H9 (cell line): Measurements from ENCODE around the gene NEB. TPM values are rescaled to one million over a fixed set of nuclear protein-coding genes. Genes with fewer than 3 reads are reported as not detected.

Experiments
- DNase-seq: peaks from one replicate; pipeline ENCODE4 v3.0.0-alpha.2; 2017
- H2AFZ ChIP-seq: one replicate; pipeline ENCODE4 v1.6.1; 2013; ENCODE audit warnings: mild to moderate bottlenecking, low read length, control low read depth, moderate library complexity
- H2AK5ac ChIP-seq: 2 replicates; pipeline ENCODE4 v1.6.1; 2013; ENCODE audit warnings: low read length, control low read depth, mixed read lengths; ENCODE audit not compliant: insufficient read length
- H2BK120ac ChIP-seq: one replicate; pipeline ENCODE4 v1.6.1; 2013; ENCODE audit warnings: low read depth, mild to moderate bottlenecking, low read length, control low read depth, inconsistent platforms; ENCODE audit not compliant: poor library complexity, severe bottlenecking
- H2BK12ac ChIP-seq: 2 replicates; pipeline ENCODE4 v1.6.1; 2013; ENCODE audit warnings: low read length, control low read depth, mixed read lengths, low read depth; ENCODE audit not compliant: insufficient read length
- H2BK15ac ChIP-seq: 2 replicates; pipeline ENCODE4 v1.6.1; 2013; ENCODE audit warnings: low read depth, low read length, control low read depth
- H2BK20ac ChIP-seq: one replicate; pipeline ENCODE4 v1.6.1; 2013; ENCODE audit warnings: low read depth, mild to moderate bottlenecking, low read length, control low read depth, inconsistent platforms; ENCODE audit not compliant: poor library complexity, severe bottlenecking
- H2BK5ac ChIP-seq: 2 replicates; pipeline ENCODE4 v1.6.1; 2013; ENCODE audit warnings: low read length, control low read depth, mixed read lengths; ENCODE audit not compliant: insufficient read length
- H3K14ac ChIP-seq: 2 replicates; pipeline ENCODE4 v1.6.1; 2013; ENCODE audit warnings: low read length, control low read depth; ENCODE audit not compliant: insufficient read depth
- H3K18ac ChIP-seq: 2 replicates; pipeline ENCODE4 v1.6.1; 2013; ENCODE audit warnings: low read depth, mild to moderate bottlenecking, mixed read lengths, low read length, control low read depth; ENCODE audit not compliant: insufficient read length
- H3K23ac ChIP-seq: 2 replicates; pipeline ENCODE4 v1.6.1; 2013; ENCODE audit warnings: low read length, control low read depth, mixed read lengths, low read depth; ENCODE audit not compliant: insufficient read length
- H3K23me2 ChIP-seq: 2 replicates; pipeline ENCODE4 v1.6.1; 2013; ENCODE audit warnings: low read depth, mild to moderate bottlenecking, mixed read lengths, low read length, control low read depth; ENCODE audit not compliant: insufficient read length, poor library complexity, severe bottlenecking
- H3K27ac ChIP-seq: 2 replicates; pipeline ENCODE4 v1.5.1; 2013; ENCODE audit warnings: low read length, control low read depth, mixed read lengths, low read depth; ENCODE audit not compliant: insufficient read length
- H3K27me3 ChIP-seq: 2 replicates; pipeline ENCODE4 v1.6.1; 2013; ENCODE audit warnings: low read length, control low read depth, inconsistent platforms; ENCODE audit not compliant: insufficient read depth
- H3K4ac ChIP-seq: 2 replicates; pipeline ENCODE4 v1.6.1; 2013; ENCODE audit warnings: low read depth, mild to moderate bottlenecking, control low read depth, inconsistent platforms, low read length, moderate library complexity
- H3K4me1 ChIP-seq: 2 replicates; pipeline ENCODE4 v1.6.1; 2013; ENCODE audit warnings: low read length, control low read depth, inconsistent platforms; ENCODE audit not compliant: insufficient read depth
- H3K4me2 ChIP-seq: 2 replicates; pipeline ENCODE4 v1.6.1; 2013; ENCODE audit warnings: low read length, control low read depth, mixed read lengths; ENCODE audit not compliant: insufficient read length, insufficient read depth
- H3K56ac ChIP-seq: 2 replicates; pipeline ENCODE4 v1.6.1; 2013; ENCODE audit warnings: low read depth, mild to moderate bottlenecking, mixed read lengths, low read length, control low read depth; ENCODE audit not compliant: insufficient read length
- H3K79me1 ChIP-seq: 2 replicates; pipeline ENCODE4 v1.6.1; 2013; ENCODE audit warnings: low read depth, mild to moderate bottlenecking, moderate library complexity, low read length, control low read depth, inconsistent platforms; ENCODE audit not compliant: insufficient read depth, poor library complexity, severe bottlenecking
- H3K79me2 ChIP-seq: 2 replicates; pipeline ENCODE4 v1.6.1; 2013; ENCODE audit warnings: low read length, control low read depth, inconsistent platforms; ENCODE audit not compliant: insufficient read depth
- H3K9ac ChIP-seq: 2 replicates; pipeline ENCODE4 v1.6.1; 2013; ENCODE audit warnings: low read length, control low read depth, mixed read lengths; ENCODE audit not compliant: insufficient read length; ENCODE audit errors: extremely low read depth
- H3K9me3 ChIP-seq: one replicate; pipeline ENCODE4 v1.6.1; 2013; ENCODE audit warnings: low read depth, low read length, inconsistent platforms; ENCODE audit not compliant: control insufficient read depth
- H3T11ph ChIP-seq: one replicate; pipeline ENCODE4 v1.6.1; 2013; ENCODE audit warnings: mild to moderate bottlenecking, low read length, control low read depth, inconsistent platforms
- H4K20me1 ChIP-seq: one replicate; pipeline ENCODE4 v1.6.1; 2013; ENCODE audit not compliant: control insufficient read depth, insufficient read length, insufficient read depth
- H4K5ac ChIP-seq: 2 replicates; pipeline ENCODE4 v1.6.1; 2013; ENCODE audit warnings: low read depth, mild to moderate bottlenecking, mixed read lengths, low read length, control low read depth; ENCODE audit not compliant: insufficient read length
- H4K8ac ChIP-seq: replicated peaks from 2 replicates; pipeline ENCODE4 v1.6.1; 2013; ENCODE audit warnings: low read length, control low read depth, mixed read lengths, low read depth; ENCODE audit not compliant: insufficient read length
- H4K91ac ChIP-seq: 2 replicates; pipeline ENCODE4 v1.6.1; 2013; ENCODE audit warnings: low read depth, mild to moderate bottlenecking, moderate library complexity, mixed read lengths, low read length, control low read depth; ENCODE audit not compliant: insufficient read length
- H3K27ac Mint-ChIP-seq, 3 experiments: 2 replicates in 2 of 3; 3 replicates in 1 of 3; pipeline ENCODE4 v1.8.0; 2020 to 2021; ENCODE audit warnings: mixed read lengths in 3 of 3, mild to moderate bottlenecking in 1 of 3, moderate library complexity in 1 of 3
- H3K27me3 Mint-ChIP-seq: 2 replicates; pipeline ENCODE4 v1.8.0; 2021; ENCODE audit warnings: low read depth, mild to moderate bottlenecking, moderate library complexity, mixed read lengths
- H3K36me3 Mint-ChIP-seq, 3 experiments: 2 replicates in 2 of 3; 3 replicates in 1 of 3; pipeline ENCODE4 v1.8.0; 2020 to 2021; ENCODE audit warnings: low read depth in 3 of 3, mixed read lengths in 3 of 3; ENCODE audit not compliant: insufficient read depth in 1 of 3
- H3K4me1 Mint-ChIP-seq, 2 experiments: 2 replicates each; pipeline ENCODE4 v1.8.0; 2020; ENCODE audit warnings: mixed read lengths in 2 of 2
- H3K4me3 Mint-ChIP-seq, 2 experiments: 2 replicates in 1 of 2; 3 replicates in 1 of 2; pipeline ENCODE4 v1.8.0; 2020 to 2021; ENCODE audit warnings: mild to moderate bottlenecking in 2 of 2, mixed read lengths in 2 of 2, moderate library complexity in 1 of 2
- H3K9me3 Mint-ChIP-seq, 2 experiments: 2 replicates in 1 of 2; 3 replicates in 1 of 2; pipeline ENCODE4 v1.8.0; 2020; ENCODE audit warnings: mild to moderate bottlenecking in 2 of 2, mixed read lengths in 2 of 2, moderate library complexity in 1 of 2
- WGBS: extraction: QIAGEN DNeasy Blood & Tissue Kit; methylation state at CpG from one replicate; pipeline ENCODE4 v1.1.7; 2013; ENCODE audit warnings: missing lambda C conversion rate, low lambda C conversion rate, mixed read lengths; ENCODE audit not compliant: insufficient read length; ENCODE audit errors: extremely low coverage; 5-methylcytosine and 5-hydroxymethylcytosine counted together
- total RNA-seq: library from RNA; stranded (reverse); gene quantifications from 2 replicates; pipeline ENCODE4 v1.2.1, GENCODE V29; 2021
- TF ChIP-seq, protein P1 (sequence below): fragments of 200-600 bp; sonication (generic); conservative IDR thresholded peaks from 3 replicates; pipeline ENCODE4 v1.8.0; 2021; ENCODE audit warnings: antibody characterized with exemption, mild to moderate bottlenecking

NEB gene
- total RNA-seq, 1 experiment from 2014 or later = 0.98 TPM

DNA sequence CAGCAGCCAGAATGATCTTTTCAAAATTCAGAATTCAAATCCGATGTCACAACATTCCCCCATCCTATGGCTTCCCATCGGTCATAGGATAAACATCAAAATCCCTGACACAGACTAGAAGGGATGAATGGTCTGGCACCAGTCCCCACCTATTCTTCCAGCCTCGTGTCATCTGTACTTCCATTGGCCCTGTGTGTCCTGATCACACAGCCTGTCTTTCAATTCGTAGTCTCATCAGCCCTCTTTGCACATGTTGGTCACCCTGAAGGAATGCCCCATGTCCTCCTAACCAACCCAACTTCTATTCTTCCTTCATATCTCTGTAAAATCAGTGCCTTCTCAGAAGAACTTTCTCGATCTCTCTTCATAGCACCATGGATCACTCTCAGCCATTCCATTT, 157.2 kb downstream of the NEB start:
- Histone ChIP-seq H4K8ac (no peak overlapping the region), H4K91ac (no peak overlapping the region), H3K9ac (no peak overlapping the region), H2AK5ac (no peak overlapping the region), H4K5ac (no peak overlapping the region), H3K4ac (no peak overlapping the region), H3K23ac (no peak overlapping the region), H2BK15ac (no peak overlapping the region), H2BK12ac (no peak overlapping the region), H2BK5ac (no peak overlapping the region), H3K9me3 (no peaks in the 10 kb centered on the region), H3K4me1 (no peaks in the 10 kb centered on the region), H3K14ac (no peak overlapping the region), H3K56ac (no peak overlapping the region), H3K27ac (no peak overlapping the region), H3K4me2 (no peak overlapping the region), H2AFZ (no peak overlapping the region), H3K27me3 (no peaks in the 10 kb centered on the region), H3K79me1 (no peaks in the 10 kb centered on the region), H3K23me2 (no peaks in the 10 kb centered on the region), H3K18ac (no peak overlapping the region), H3K79me2 (no peaks in the 10 kb centered on the region), H3T11ph (no peak overlapping the region), H2BK120ac (no peak overlapping the region), H2BK20ac (no peak overlapping the region), H4K20me1 (no peaks in the 10 kb centered on the region)
- no peak overlapping the region for H3K4me3 Mint-ChIP-seq
- H3K4me1 Mint-ChIP-seq = peaks cover 3 to 4% of the 10 kb centered on the region in 2 experiments; a peak in 1 of 4 replicates
- H3K27ac Mint-ChIP-seq = no peak overlapping the region
- no peaks in the 10 kb centered on the region for H3K27me3 Mint-ChIP-seq
- H3K9me3 Mint-ChIP-seq = no peaks in the 10 kb centered on the region; a peak in 1 of 5 replicates
- H3K36me3 Mint-ChIP-seq = no peaks in the 10 kb centered on the region
- WGBS = no CpG with 5 or more reads among the region's 5 CpGs
- no peak for DNase-seq
- TF ChIP-seq, protein P1, sequence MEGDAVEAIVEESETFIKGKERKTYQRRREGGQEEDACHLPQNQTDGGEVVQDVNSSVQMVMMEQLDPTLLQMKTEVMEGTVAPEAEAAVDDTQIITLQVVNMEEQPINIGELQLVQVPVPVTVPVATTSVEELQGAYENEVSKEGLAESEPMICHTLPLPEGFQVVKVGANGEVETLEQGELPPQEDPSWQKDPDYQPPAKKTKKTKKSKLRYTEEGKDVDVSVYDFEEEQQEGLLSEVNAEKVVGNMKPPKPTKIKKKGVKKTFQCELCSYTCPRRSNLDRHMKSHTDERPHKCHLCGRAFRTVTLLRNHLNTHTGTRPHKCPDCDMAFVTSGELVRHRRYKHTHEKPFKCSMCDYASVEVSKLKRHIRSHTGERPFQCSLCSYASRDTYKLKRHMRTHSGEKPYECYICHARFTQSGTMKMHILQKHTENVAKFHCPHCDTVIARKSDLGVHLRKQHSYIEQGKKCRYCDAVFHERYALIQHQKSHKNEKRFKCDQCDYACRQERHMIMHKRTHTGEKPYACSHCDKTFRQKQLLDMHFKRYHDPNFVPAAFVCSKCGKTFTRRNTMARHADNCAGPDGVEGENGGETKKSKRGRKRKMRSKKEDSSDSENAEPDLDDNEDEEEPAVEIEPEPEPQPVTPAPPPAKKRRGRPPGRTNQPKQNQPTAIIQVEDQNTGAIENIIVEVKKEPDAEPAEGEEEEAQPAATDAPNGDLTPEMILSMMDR = no peak
